TTC549 (cell line): ENCODE data around the gene TTC21A.

ENCODE experiments used
- FAIRE-seq: peaks from 2 replicates; lab custom pipeline; 2012; peaks lifted over from hg19 to GRCh38; lab: Jason Lieb, UNC

The TTC21A gene

GRCh38 chr3:39121621-39122020 lies 14.1 kb downstream of the TTC21A start:
- FAIRE-seq: no peak

GRCh38 chr3:39122813-39123212 lies 15.3 kb downstream of the TTC21A start:
- no peak for FAIRE-seq

GRCh38 chr3:39124876-39125840 lies 17.7 kb downstream of the TTC21A start:
- FAIRE-seq: no peak

- FAIRE-seq: no peak
These were observed 18.5 kb downstream of the TTC21A start for GRCh38 chr3:39125841-39126500.

- FAIRE-seq: no peak
These were observed 19.1 kb downstream of the TTC21A start for GRCh38 chr3:39126532-39127071.

- no peak for FAIRE-seq
These were observed 19.9 kb downstream of the TTC21A start for GRCh38 chr3:39127269-39127907.

GRCh38 chr3:39127908-39128304 lies 20.4 kb downstream of the TTC21A start:
- FAIRE-seq: no peak

GRCh38 chr3:39128951-39129350 lies 21.5 kb downstream of the TTC21A start:
- FAIRE-seq: no peak

- no peak for FAIRE-seq
These were observed 22.5 kb downstream of the TTC21A start for GRCh38 chr3:39130026-39130425.

- no peak for FAIRE-seq
These were observed 23.3 kb downstream of the TTC21A start for GRCh38 chr3:39130693-39131265.

GRCh38 chr3:39132096-39133092 lies 24.9 kb downstream of the TTC21A start:
- no peak for FAIRE-seq

GRCh38 chr3:39133093-39133490 lies 25.6 kb downstream of the TTC21A start:
- no peak for FAIRE-seq

GRCh38 chr3:39133822-39134221 lies 26.3 kb downstream of the TTC21A start:
- FAIRE-seq: no peak

GRCh38 chr3:39134305-39134704 lies 26.8 kb downstream of the TTC21A start:
- FAIRE-seq: no peak

- FAIRE-seq: no peak
These were observed 27.8 kb downstream of the TTC21A start for GRCh38 chr3:39135170-39135805.

GRCh38 chr3:39136533-39137434 lies 29.3 kb downstream of the TTC21A start:
- FAIRE-seq: no peak

GRCh38 chr3:39137435-39137936 lies 30.0 kb downstream of the TTC21A start:
- no peak for FAIRE-seq

- no peak for FAIRE-seq
These were observed 30.7 kb downstream of the TTC21A start for GRCh38 chr3:39137991-39138803.
